ENCODE measurements around the gene FOXL1. TPM values are rescaled to one million over a fixed set of nuclear protein-coding genes. Genes with fewer than 3 reads are reported as not detected.
"Not testable (repeated sequence)": the region's sequence is repeated elsewhere in the genome, so short reads cannot be mapped to it uniquely, and the experiment has no call there.

The FOXL1 gene
- total and polyA plus RNA-seq, 4 donors = 0.41 to 2.5 (median 1.4) TPM

GRCh38 chr16:86584726-86585721 is 6.7 kb downstream of the FOXL1 start:
- 85 to 91% methylated on average over 12 of the region's 12 CpGs for WGBS, 2 donors
- ATAC-seq (ENCODE audit: insufficient read depth, low FRiP score) (no peak), DNase-seq (no peak)
- Histone ChIP-seq H3K27me3 (ENCODE audit: control insufficient read depth in 3 of 3, insufficient read depth in 3 of 3, low read length in 2 of 3) (peaks cover 2 to 28% (median 8%) of the 10 kb centered on the region in 3 donors), H3K4me1 (ENCODE audit: control insufficient read depth in 5 of 5, insufficient read depth in 5 of 5, low read length in 5 of 5) (peaks cover 0 to 14% (median 0%) of the 10 kb centered on the region in 5 donors), H3K9ac (ENCODE audit: insufficient read depth in 1 of 2, low read length in 2 of 2) (no peak overlapping the region), H3K4me3 (no peak overlapping the region), H3K36me3 (ENCODE audit: control insufficient read depth in 4 of 4, insufficient read depth in 4 of 4, low read length in 4 of 4) (no peaks in the 10 kb centered on the region), H3K9me3 (ENCODE audit: control insufficient read depth in 4 of 4, insufficient read depth in 3 of 4, low read length in 3 of 4) (no peaks in the 10 kb centered on the region), H3K27ac (ENCODE audit: low read depth in 1 of 2, low read length in 1 of 2) (no peak overlapping the region)
- TF ChIP-seq CTCF (IDR thresholded peaks at IDR 0.05; ENCODE audit: control extremely low read depth, extremely low read depth) = no peak

GRCh38 chr16:86585821-86586611 is 7.7 kb downstream of the FOXL1 start:
- Histone ChIP-seq H3K27me3 (ENCODE audit: control insufficient read depth in 3 of 3, insufficient read depth in 3 of 3, low read length in 2 of 3) (peaks cover 0 to 19% (median 4%) of the 10 kb centered on the region in 3 donors), H3K9me3 (ENCODE audit: control insufficient read depth in 4 of 4, insufficient read depth in 3 of 4, low read length in 3 of 4) (no peaks in the 10 kb centered on the region), H3K36me3 (ENCODE audit: control insufficient read depth in 4 of 4, insufficient read depth in 4 of 4, low read length in 4 of 4) (no peaks in the 10 kb centered on the region), H3K27ac (ENCODE audit: low read depth in 1 of 2, low read length in 1 of 2) (peak overlapping the region; percentile 20 to 34), H3K4me3 (no peak overlapping the region), H3K4me1 (ENCODE audit: control insufficient read depth in 5 of 5, insufficient read depth in 5 of 5, low read length in 5 of 5) (peaks cover 0 to 5% (median 0%) of the 10 kb centered on the region in 5 donors), H3K9ac (ENCODE audit: insufficient read depth in 1 of 2, low read length in 2 of 2) (no peak overlapping the region)
- no peak for ATAC-seq (ENCODE audit: insufficient read depth, low FRiP score)
- DNase-seq = no peak
- 67 to 85% methylated on average over 10 of the region's 10 CpGs for WGBS, 2 donors
- TF ChIP-seq CTCF (IDR thresholded peaks at IDR 0.05; ENCODE audit: control extremely low read depth, extremely low read depth) = no peak

GRCh38 chr16:86587487-86587886 is 9.1 kb downstream of the FOXL1 start:
- WGBS, 2 donors = 92 to 97% methylated on average over 3 of the region's 3 CpGs
- Histone ChIP-seq H3K4me1 (ENCODE audit: control insufficient read depth in 5 of 5, insufficient read depth in 5 of 5, low read length in 5 of 5) (no peaks in the 10 kb centered on the region), H3K27me3 (ENCODE audit: control insufficient read depth in 3 of 3, insufficient read depth in 3 of 3, low read length in 2 of 3) (peaks cover 0 to 11% (median 7%) of the 10 kb centered on the region in 3 donors), H3K36me3 (ENCODE audit: control insufficient read depth in 4 of 4, insufficient read depth in 4 of 4, low read length in 4 of 4) (no peaks in the 10 kb centered on the region), H3K4me3 (no peak overlapping the region), H3K9ac (ENCODE audit: insufficient read depth in 1 of 2, low read length in 2 of 2) (no peak overlapping the region), H3K27ac (ENCODE audit: low read depth in 1 of 2, low read length in 1 of 2) (no peak overlapping the region), H3K9me3 (ENCODE audit: control insufficient read depth in 4 of 4, insufficient read depth in 3 of 4, low read length in 3 of 4) (no peaks in the 10 kb centered on the region)
- no peak for DNase-seq
- no peak for ATAC-seq (ENCODE audit: insufficient read depth, low FRiP score)
- no peak for TF ChIP-seq CTCF (IDR thresholded peaks at IDR 0.05; ENCODE audit: control extremely low read depth, extremely low read depth)

- not testable (repeated sequence) for H3K36me3 ChIP-seq (ENCODE audit: control insufficient read depth in 4 of 4, insufficient read depth in 4 of 4, low read length in 4 of 4); DNase-seq; H3K9ac ChIP-seq (ENCODE audit: insufficient read depth in 1 of 2, low read length in 2 of 2); H3K4me3 ChIP-seq; ATAC-seq (ENCODE audit: insufficient read depth, low FRiP score); H3K27ac ChIP-seq (ENCODE audit: low read depth in 1 of 2, low read length in 1 of 2); H3K9me3 ChIP-seq (ENCODE audit: control insufficient read depth in 4 of 4, insufficient read depth in 3 of 4, low read length in 3 of 4); H3K4me1 ChIP-seq (ENCODE audit: control insufficient read depth in 5 of 5, insufficient read depth in 5 of 5, low read length in 5 of 5)
- H3K27me3 ChIP-seq (ENCODE audit: control insufficient read depth in 3 of 3, insufficient read depth in 3 of 3, low read length in 2 of 3) = peaks cover 0 to 13% (median 7%) of the 10 kb centered on the region in 3 donors
- 91 to 93% methylated on average over 3 of the region's 3 CpGs for WGBS, 2 donors
These were observed 9.6 kb downstream of the FOXL1 start for GRCh38 chr16:86587955-86588354.

Measured in lung (tissue), 12 donors.